GM18526 (cell line): ENCODE results near the gene MGMT.

ENCODE experiments used
- POLR2A ChIP-seq: IDR thresholded peaks from 3 replicates; pipeline ENCODE4 v1.6.1; 2011; ENCODE audit not compliant: insufficient read length; ENCODE audit errors: extremely low read depth

The MGMT gene

GRCh38 chr10:129472696-129473555 lies 5.9 kb downstream of the MGMT start:
- TF ChIP-seq POLR2A, result no peak

DNA sequence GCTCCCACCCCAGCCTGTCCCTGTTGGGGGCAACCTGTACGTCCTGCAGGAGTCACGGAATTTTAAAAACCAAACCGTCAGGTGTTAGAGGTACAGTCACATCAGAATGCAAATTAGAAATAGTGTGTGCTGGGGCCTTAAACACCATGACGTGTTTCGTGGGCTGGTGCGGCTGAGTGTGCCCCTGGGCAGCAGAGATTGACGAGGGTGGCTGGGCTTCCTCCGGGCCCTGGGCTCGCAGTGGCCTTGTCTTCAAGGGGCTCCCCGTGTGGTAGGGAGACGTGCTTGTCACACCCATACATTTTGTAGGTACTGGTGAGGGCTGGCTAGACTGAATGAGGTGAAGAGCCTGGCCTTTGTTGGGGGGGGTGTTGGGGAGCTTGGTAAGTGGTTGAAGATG lies 7.6 kb downstream of the MGMT start:
- no peak for TF ChIP-seq POLR2A

DNA sequence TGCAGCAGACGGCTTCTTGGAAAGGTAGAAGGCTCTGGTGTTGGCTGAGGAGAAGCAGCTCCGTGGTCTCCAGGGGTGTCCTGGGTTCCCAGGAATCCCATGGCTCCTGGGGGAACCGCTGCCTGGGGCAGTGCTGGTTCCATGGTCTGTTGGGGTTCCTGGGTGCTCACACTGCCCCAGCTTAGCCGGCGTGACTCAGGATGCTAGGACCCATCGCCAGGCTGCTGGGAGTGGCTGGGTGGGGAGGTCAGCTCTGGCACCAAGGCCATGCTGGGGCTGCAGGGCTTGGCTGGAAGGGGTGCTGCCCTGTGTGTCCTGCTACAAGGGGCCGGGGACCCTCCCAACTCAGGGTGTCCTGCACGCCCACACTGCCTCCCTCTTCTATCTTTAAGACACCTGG lies 9.4 kb downstream of the MGMT start:
- TF ChIP-seq POLR2A, result no peak

DNA sequence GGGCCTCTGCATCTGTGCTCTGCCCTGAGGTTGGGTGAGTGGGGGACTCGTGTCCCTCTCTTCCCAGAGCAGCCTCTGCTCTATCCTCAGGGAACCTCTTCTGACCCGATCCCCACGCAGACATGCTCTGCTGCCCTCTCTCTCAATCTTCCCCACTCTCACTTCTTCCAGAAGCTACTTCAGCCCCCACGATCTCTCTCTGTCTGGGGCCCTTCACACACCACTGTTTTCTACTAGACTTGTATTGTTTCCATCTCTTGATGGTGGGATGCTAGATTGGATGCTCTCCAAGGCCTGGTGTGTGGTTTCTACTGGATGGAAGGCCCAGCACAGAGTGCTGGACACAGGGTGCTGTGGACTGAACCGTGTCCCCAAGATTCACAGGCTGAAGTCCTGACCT lies 10.0 kb downstream of the MGMT start:
- TF ChIP-seq POLR2A, result no peak

DNA sequence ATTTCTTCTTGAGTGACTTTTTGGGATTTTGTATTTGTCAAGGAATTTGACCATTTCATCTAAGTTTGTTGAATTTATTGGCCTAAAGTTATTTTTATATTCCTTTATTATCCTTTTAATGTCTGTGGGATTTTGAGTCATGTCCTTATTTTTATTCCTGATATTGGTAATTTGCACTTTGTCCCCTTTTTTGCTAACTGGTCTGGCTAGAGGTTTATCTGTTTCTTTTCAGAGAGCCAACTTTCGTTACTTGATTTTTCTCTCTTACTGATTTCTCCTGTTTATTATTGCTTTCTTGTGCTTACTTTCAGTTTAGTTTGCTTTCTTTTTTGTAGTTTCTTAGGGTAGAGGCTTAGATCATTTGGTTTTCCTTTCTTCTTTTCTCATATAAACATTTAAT lies 14.6 kb downstream of the MGMT start:
- TF ChIP-seq POLR2A, result no peak

DNA sequence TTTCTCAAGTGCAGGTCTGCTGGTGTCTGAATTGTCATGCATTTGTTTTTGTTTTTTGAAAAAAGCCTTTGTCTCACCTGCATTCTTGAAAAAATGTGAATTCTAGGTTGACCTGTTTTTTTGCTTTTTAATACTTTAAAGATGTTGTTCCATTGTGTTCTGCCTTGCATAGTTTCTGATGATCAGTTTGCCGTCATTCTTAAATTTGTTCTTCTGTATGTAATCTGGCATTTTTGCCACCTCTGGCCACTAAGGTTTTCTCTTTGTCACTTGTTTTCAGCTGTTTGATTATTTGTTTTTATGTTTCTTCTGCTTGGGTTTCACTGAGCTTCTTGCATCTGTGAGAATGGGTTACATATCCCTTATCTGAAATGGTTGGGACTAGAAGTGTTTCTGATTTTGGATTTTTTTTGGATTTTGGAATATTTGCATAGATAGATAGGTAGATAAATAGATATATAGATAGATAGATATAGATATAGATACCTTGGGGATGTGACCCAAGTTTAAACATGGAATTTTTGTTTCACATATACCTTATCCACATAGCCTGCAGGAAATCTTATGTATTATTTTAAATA lies 16.5 kb downstream of the MGMT start:
- no peak for TF ChIP-seq POLR2A

DNA sequence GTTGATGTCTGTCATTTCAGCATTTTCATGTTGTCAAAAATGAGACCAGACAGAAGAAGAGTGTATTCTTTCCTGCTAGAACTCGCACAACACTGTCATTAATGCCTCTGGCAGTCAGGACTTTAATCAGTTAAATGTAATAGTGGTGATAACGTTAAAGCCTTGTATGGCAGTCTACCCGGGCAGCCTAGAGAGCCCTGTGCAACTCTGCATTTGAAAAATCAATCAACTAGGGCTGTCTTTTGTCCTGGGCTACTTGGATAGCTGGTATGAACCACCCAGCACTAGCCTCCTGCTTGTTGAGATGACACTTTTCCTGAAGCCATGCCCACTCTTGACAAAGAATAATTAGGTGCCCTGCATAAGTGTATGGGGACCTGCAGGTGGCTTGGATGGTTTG lies 19.8 kb downstream of the MGMT start:
- no peak for TF ChIP-seq POLR2A

GRCh38 chr10:129491123-129491734 lies 24.2 kb downstream of the MGMT start:
- TF ChIP-seq POLR2A, result no peak

GRCh38 chr10:129494176-129494575 lies 27.1 kb downstream of the MGMT start:
- TF ChIP-seq POLR2A, result no peak

DNA sequence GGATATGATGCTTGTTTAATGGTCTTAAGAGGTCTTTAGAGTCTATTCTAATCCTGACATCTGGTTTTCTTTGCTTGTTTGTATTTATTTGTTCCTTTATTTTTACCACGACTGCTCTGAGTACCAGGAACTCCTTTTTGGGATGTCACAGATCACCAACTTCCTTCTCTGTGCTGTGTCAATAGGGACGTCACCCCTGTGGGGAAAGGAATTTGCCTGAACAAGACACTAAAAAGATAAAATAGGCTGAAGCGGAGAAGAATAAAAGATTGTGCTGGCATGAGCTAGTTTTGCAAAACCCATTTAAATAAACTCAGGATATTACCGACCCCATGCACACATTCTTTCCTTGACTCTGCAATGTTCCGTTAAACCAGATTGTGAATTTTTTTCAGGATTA lies 27.7 kb downstream of the MGMT start:
- no peak for TF ChIP-seq POLR2A

- no peak for TF ChIP-seq POLR2A
Measured at GRCh38 chr10:129495256-129495655, 28.2 kb downstream of the MGMT start.

GRCh38 chr10:129495698-129496097 lies 28.7 kb downstream of the MGMT start:
- TF ChIP-seq POLR2A, result no peak

DNA sequence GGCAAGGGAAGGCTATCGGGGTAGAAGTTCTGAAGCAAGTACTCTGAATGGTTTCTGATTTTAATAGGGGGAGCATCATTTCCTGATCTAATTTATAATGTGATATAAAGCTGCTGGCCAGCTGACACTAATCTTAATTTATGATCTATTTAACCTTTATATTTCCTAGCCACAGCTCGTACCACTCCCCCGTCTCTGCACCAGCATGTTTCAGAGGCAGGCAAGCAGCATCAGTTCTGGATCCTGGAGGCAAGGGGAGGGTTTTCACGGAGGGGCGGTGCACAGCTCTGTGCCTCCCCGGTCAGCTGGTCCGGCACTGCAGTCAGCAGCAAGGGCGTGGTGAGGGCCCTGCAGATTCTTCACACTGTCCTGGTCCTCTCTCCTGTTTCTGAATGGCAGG lies 30.0 kb downstream of the MGMT start:
- TF ChIP-seq POLR2A, result no peak

- no peak for TF ChIP-seq POLR2A
Measured at GRCh38 chr10:129498680-129499079, 31.6 kb downstream of the MGMT start.

GRCh38 chr10:129500617-129501339 lies 33.7 kb downstream of the MGMT start:
- no peak for TF ChIP-seq POLR2A
